Liver (tissue), 3 donors: ENCODE results near the gene CAMP.

ENCODE experiments used
- CTCF ChIP-seq: fragments of 150-350 bp; IDR thresholded peaks from 2 replicates; pipeline ENCODE4 v1.5.1; 2017; ENCODE audit warnings: improper control_type of control experiment, low read depth, low read length; ENCODE audit not compliant: missing input control
- GABPA ChIP-seq, 2 donors: IDR thresholded peaks in 1 of 2; conservative IDR thresholded peaks in 1 of 2; 2 replicates each; pipeline ENCODE4 v1.6.1; 2016; ENCODE audit warnings: antibody characterized with exemption in 2 of 2, mild to moderate bottlenecking in 1 of 2, moderate library complexity in 1 of 2
- HNF4A ChIP-seq, 2 donors: conservative IDR thresholded peaks; 2 replicates each; pipeline ENCODE4 v1.6.1; 2016; ENCODE audit warnings: antibody characterized with exemption in 2 of 2, mild to moderate bottlenecking in 2 of 2
- MAX ChIP-seq: IDR thresholded peaks from 2 replicates; pipeline ENCODE4 v1.6.1; 2016; ENCODE audit warnings: antibody characterized with exemption
- NR2F2 ChIP-seq: IDR thresholded peaks from 2 replicates; pipeline ENCODE4 v1.6.1; 2016; ENCODE audit warnings: antibody characterized with exemption
- RAD21 ChIP-seq, 2 donors: IDR thresholded peaks; 2 replicates each; pipeline ENCODE4 v1.6.1; 2016; ENCODE audit warnings: antibody characterized with exemption in 2 of 2, mild to moderate bottlenecking in 2 of 2
- REST ChIP-seq: IDR thresholded peaks from 2 replicates; pipeline ENCODE4 v1.6.1; 2016; ENCODE audit warnings: antibody characterized with exemption, mild to moderate bottlenecking
- SP1 ChIP-seq: IDR thresholded peaks from 2 replicates; pipeline ENCODE4 v1.6.1; 2018; ENCODE audit warnings: antibody characterized with exemption, mild to moderate bottlenecking
- TAF1 ChIP-seq: conservative IDR thresholded peaks from 2 replicates; pipeline ENCODE4 v1.6.1; 2016; ENCODE audit warnings: antibody characterized with exemption, mild to moderate bottlenecking
- YY1 ChIP-seq: IDR thresholded peaks from 2 replicates; pipeline ENCODE4 v1.6.1; 2016; ENCODE audit warnings: antibody characterized with exemption, mild to moderate bottlenecking
- donor health status: healthy.
- donor health status: healthy.

- no peak for TF ChIP-seq SP1
- no peak for TF ChIP-seq CTCF
- TF ChIP-seq GABPA (IDR thresholded peaks at IDR 0.05 in 1 of 2, conservative IDR thresholded peaks at IDR 0.05 in 1 of 2): no peak
- no peak for TF ChIP-seq RAD21 (IDR thresholded peaks at IDR 0.05)
- TF ChIP-seq MAX: no peak
- TF ChIP-seq YY1: no peak
- TF ChIP-seq REST: no peak
- TF ChIP-seq NR2F2: no peak
- TF ChIP-seq TAF1: no peak
- TF ChIP-seq HNF4A (conservative IDR thresholded peaks at IDR 0.05): no peak
Measured at GRCh38 chr3:48244461-48244860, 21.2 kb downstream of the CAMP start.
